NCI-H748 treated with DMSO at 0.1 percent for 48 hours (cell line): ENCODE data around the gene GNS.
"Not testable (repeated sequence)": the region's sequence is repeated elsewhere in the genome, so short reads cannot be mapped to it uniquely, and the experiment has no call there.

Experiments
- DNase-seq: peaks from one replicate; lab custom pipeline; 2025; lab: John Stamatoyannopoulos, UW

GNS gene

DNA sequence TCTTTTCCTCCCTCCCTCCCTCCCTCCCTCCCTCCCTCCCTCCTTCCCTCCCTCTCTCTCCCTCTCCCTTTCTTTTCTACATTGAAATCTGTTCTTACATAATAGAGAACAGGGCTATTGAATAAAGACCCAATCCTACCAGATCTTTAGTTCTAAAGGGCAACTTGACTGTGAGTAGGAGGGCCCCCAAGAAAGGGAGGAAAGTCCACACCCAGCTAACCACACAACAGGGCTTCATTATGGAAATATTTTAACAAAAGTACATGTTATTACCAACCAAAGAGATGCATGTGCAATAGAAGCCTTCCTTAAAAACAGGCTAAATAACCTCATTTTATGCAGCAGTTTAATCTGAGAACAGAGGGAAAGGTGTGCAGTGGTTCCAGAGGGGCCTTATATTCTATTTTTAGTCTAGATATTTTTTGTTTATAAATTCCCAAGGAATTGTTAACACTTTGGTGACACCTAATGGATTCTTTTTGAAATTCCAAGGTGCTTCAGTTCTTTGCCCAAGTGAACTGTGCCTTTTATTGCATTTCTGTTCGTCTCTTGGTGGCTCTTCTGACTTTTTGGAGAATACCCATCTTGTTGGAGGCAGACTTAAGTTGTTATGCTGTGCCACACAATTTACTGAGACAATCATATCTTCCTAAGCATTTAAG, 63.0 kb downstream of the GNS start:
- DNase-seq = no peak

DNA sequence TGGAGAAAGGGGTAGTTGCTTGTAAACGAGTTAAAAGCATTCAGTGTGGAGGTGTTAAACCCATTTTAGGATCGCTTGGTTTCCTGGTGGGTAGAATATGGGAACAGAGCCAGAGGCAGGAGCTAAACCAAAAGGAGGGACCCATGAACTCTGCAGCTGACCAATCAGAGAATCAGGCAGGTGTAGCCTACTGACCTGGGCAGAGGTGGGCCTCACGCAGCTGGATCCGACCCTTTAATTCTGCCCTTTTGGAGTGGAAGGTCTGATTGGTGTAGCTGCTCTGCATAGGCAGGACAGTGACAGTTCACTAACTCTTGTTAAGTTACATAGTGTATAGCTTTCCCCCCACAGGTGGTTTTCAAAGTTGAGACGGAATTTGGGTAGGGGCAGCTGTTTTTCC, 63.7 kb downstream of the GNS start:
- DNase-seq = no peak

GRCh38 chr12:64694130-64695040, 64.8 kb downstream of the GNS start:
- no peak for DNase-seq

DNA sequence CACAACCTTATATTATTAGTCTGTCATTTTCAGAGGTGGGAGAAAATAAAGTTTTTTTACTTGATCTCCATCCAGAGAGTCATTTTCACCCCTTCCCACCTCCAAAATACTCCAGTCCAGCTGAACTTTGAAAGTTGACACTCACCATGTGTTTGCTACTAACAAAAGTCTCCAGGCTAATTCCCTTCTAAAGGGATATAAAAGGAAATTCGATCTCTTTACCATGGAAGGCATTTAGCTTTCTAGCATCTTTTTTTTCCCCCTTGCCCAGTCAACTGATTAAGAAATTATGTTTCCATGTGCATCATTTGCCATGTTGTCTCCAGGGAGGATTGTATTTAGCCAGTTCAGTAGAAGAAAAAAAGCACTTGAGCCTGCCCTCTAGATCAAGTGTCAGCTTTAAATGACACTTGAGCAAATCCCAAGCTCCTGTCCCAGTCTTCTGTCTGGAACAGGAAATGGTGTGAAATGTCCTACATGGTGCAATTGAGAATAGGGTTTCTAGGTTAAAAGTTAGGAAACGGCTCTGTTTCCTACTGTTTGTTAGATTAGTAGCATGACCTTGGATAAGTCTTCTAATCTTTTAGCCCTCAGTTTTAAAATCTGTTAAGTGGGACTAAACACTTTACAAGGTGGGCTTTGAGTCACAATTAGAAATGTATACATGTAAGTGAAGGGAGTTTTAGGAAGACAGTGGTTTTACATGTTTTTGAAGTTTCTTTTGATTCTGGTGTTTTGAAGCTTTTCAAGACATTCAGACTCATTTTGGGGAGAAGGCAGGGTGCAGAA, 67.2 kb downstream of the GNS start:
- peak; percentile 28 for DNase-seq

DNA sequence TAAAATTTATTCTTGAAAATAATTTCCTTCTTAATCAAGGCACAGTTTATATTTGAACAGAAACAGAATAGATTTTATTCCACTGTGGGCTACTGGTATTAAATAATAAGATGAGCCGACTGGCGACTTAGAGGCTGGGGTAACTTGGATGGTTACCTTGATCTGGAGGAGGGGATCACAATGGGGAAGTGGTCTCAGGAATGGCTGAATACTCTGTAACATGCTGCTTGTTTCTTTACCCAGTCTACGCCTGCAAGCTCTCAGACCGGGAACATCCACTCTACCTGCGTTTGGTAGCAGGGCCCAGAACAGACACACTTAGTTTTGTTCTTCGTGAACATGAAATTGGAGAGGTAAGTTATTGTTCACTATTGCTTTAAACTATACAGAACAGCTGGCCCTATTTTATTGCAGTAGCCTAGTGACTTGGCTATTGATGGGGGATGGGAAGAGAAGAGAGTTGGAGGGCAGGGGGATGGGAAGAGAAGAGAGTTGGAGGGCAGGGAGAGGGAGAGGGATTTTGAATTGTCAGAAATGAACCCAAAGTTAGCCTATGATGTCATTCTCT, 67.9 kb downstream of the GNS start:
- no peak for DNase-seq

GRCh38 chr12:64690236-64690635, 69.0 kb downstream of the GNS start:
- not testable (repeated sequence) for DNase-seq

DNA sequence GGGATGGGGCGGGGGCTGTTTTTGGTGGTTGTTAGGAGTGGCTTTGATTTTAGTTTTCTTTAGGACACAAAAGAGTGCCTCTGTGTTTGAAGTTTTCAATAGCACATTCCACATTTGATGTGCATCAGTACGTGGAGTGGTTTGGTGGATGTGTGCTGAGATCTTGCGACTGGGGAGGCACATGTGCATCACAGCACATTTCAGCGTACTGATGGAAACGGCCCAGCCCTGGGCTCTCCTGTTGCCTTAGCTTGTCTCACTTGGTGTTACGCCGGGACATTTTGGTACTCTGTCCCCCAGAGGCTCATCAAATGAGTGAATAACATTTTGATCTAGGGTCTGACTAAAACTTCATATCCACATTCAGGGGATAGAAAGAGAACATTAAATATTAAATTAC, 70.5 kb downstream of the GNS start:
- no peak for DNase-seq

DNA sequence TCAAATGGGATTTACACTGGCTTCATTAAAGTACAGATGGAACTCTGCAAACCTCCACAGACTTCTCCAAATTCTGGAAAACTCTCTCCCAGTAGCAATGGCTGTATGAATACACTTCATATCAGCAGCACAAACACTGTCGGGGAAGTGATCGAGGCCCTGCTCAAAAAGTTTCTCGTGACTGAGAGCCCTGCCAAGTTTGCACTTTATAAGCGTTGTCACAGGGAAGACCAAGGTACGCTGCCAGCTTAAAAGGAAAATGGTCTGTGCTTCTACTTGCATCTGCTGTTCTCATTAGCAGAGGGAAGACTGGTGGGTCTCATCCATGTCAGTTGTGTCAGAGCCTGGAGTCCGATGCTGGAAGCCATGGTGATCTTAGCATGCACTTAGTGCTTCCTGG, 71.0 kb downstream of the GNS start:
- no peak for DNase-seq

DNA sequence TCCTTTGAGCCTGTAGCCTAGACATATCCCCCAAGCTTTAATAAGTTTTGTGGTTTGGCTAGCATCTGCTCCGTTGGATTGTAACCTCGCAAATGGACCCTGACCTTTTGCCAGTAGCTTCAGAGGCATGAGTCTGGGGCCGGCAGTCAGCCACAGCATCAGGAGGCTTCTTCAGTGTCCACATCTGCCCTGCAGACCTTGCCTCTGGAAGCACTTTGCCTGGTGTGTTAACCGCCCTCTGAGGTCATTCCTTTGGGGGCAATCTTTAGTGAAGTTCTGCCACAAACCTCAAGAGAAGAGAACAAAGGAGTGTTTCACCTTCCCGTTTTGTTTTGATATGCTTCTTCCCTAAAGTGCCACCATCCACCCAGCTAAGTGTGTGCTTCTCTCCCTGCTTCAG, 71.4 kb downstream of the GNS start:
- no peak for DNase-seq

GRCh38 chr12:64685605-64686004, 73.6 kb downstream of the GNS start:
- DNase-seq = no peak

DNA sequence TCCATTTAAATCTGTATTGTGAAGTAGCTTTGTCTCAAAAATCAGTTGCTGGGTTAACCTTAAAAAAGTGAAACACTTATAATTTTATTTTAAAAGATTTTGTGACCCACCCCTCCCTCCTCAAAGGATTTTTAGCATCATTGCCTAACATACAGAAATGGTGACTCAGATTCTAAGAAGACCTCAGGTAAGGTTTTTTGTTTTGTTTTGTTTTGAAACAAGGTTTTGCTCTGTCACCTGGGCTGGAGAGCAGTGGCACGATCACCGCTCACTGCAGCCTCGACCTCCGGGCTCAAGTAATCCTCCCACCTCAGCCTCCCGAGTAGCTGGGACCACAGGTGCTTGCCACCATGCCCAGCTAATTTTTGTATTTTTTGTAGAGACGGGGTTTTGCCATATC, 74.2 kb downstream of the GNS start:
- no peak for DNase-seq

- DNase-seq = no peak
These were observed 75.2 kb downstream of the GNS start for GRCh38 chr12:64683816-64684543.

GRCh38 chr12:64682572-64683277, 76.5 kb downstream of the GNS start:
- peak; percentile 72 for DNase-seq

DNA sequence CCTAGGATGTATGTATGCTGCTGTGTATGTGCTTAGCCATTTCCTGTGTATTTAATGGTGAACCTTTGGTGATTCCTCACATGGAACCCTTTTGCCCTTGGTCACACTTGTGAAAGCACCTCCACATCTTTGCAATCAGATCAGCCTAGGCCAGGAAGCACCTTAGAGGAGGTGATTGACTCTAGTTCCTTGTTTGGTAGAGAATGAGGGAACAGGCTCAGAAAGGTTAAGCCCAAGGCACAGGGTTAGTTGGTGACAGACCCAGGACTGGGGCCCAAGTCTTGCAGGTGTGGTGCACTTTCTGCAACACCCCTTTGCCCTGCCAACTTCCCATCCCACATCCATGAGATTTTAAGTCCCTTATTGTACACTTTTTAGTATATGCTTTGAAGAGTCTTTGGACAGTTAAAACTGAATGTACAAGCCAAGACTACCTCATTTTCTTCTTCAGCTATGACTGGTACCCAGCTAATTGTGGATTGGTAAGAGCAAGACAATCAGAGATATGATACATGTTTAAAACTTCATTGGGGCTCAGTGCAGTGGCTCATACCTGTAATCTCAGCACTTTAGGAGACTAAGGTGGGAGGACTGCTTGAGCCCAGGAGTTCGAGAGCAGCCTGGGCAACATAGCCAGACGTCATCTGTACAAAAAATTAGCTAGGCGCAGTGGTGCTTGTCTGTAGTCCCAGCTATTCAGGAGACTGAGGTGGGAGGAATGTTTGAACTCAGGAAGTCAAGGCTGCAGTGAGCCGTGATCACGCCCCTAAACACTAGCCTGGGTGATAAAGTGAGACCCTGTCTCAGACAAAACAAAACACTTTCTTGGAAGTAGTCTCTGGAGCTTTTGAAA, 77.8 kb downstream of the GNS start:
- no peak for DNase-seq

GRCh38 chr12:64680235-64680634, 79.0 kb downstream of the GNS start:
- DNase-seq = peak; percentile 34

- DNase-seq = peak; percentile 89
These were observed 79.7 kb downstream of the GNS start for GRCh38 chr12:64679487-64680001.

DNA sequence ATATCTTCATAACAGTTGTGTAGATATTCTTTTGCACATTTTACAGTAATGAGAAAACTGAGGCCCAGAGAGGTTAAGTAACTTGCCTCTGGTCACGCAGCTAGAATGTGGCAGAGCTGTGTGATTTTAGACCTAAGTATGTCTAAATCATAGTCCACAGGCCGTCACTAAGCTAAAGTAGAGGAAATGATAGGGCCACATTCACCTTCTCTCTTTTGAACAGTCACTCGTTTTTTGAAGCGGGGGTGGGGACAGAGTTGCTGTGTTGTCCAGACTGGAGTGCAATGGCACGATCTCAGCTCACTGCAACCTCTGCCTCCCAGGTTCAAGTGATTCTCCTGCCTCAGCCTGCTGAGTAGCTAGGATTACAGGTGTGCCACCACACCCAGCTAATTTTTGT, 80.4 kb downstream of the GNS start:
- no peak for DNase-seq

DNA sequence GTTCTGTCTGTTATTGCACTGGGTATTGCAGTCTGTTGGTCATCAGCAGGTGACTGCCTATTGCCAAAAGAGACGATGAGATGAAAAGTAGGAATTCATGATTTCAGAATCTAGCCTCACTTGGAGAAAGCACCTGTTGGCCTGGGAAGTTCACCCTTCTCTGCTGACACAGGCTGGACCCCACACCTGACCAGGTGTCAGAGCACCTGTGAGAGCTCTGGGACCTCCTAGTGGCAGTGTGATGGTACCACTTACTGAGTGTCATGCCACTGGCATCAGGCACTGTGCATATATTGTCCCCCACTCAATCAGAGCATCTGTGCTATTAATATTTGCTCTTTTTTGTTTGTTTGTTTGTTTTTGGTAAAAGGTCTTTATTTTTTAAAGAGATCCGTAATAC, 81.0 kb downstream of the GNS start:
- no peak for DNase-seq

GRCh38 chr12:64675795-64676194, 83.4 kb downstream of the GNS start:
- no peak for DNase-seq
